A549 (cell line): ENCODE measurements around the gene STXBP6. TPM values are rescaled to one million over a fixed set of nuclear protein-coding genes. Genes with fewer than 3 reads are reported as not detected.

Source experiments
- ATAC-seq, 2 experiments: fragments of 200-7000 bp in 1 of 2; fragments of >200 bp in 1 of 2; cut with Nextera tagmentation in 1 of 2; cut with Tn5 transposase in 1 of 2; 3 replicates each; pipeline versions ENCODE4 v1.8.0 to v1.9.1; 2018 to 2020; ENCODE audit warnings: mild to moderate bottlenecking in 1 of 2, moderate library complexity in 1 of 2
- CTCF ChIA-PET: fragments of 300-600 bp; sonication (Branson Sonifier 250); formaldehyde crosslinking; extraction: SDS; loops from one replicate; lab custom pipeline; 2021; ENCODE audit warnings: antibody characterized with exemption, inconsistent platforms; lab: Yijun Ruan, JAX
- POLR2A ChIA-PET: fragments of 350-600 bp; formaldehyde crosslinking; extraction: SDS; loops from one replicate; lab custom pipeline; 2021; ENCODE audit warnings: antibody characterized with exemption, inconsistent platforms; lab: Yijun Ruan, JAX
- DNase-seq, 2 experiments: peaks; one replicate each; pipeline versions ENCODE4 v3.0.0 to v3.0.0-alpha.2; 2011 to 2016; ENCODE audit warnings: low read depth in 1 of 2, low spot score in 1 of 2
- FAIRE-seq: peaks from 2 replicates; lab custom pipeline; 2011; peaks lifted over from hg19 to GRCh38; lab: Jason Lieb, UNC
- H3K27ac ChIP-seq, 2 experiments: fragments of >200 bp; sonication (Bioruptor Twin); formaldehyde crosslinking; 3 replicates each; pipeline ENCODE4 v1.5.1; 2016 to 2017
- H3K4me1 ChIP-seq: fragments of >200 bp; sonication (Bioruptor Twin); formaldehyde crosslinking; 3 replicates; pipeline ENCODE4 v1.6.1; 2016
- H3K4me2 ChIP-seq: fragments of >200 bp; sonication (Bioruptor Twin); formaldehyde crosslinking; 3 replicates; pipeline ENCODE4 v1.6.1; 2016
- H3K4me3 ChIP-seq: fragments of >200 bp; sonication (Bioruptor Twin); formaldehyde crosslinking; 3 replicates; pipeline ENCODE4 v1.5.1; 2016
- H3K9me3 ChIP-seq: fragments of >200 bp; sonication (Bioruptor Twin); formaldehyde crosslinking; 3 replicates; pipeline ENCODE4 v1.6.1; 2016
- BHLHE40 ChIP-seq: IDR thresholded peaks from 2 replicates; pipeline ENCODE4 v1.6.1; 2012; ENCODE audit warnings: low read depth, low read length, inconsistent platforms
- CBX8 ChIP-seq: fragments of 200-600 bp; sonication (generic); IDR thresholded peaks from 2 replicates; pipeline ENCODE4 v1.6.1; 2016
- EHF ChIP-seq: fragments of 250-450 bp; sonication (Bioruptor Pico); IDR thresholded peaks from 2 replicates; pipeline ENCODE4 v1.5.0; 2020; ENCODE audit warnings: mild to moderate bottlenecking
- EP300 ChIP-seq, 2 experiments: fragments of >200 bp; sonication (Bioruptor Twin); formaldehyde crosslinking; IDR thresholded peaks; 2 replicates in 1 of 2; 3 replicates in 1 of 2; pipeline ENCODE4 v1.6.1; 2016 to 2017
- FOXS1 ChIP-seq: fragments of 250-450 bp; sonication (Bioruptor Pico); IDR thresholded peaks from 2 replicates; pipeline ENCODE4 v1.5.0; 2020; ENCODE audit warnings: mild to moderate bottlenecking, moderate library complexity
- GATA3 ChIP-seq: IDR thresholded peaks from 2 replicates; pipeline ENCODE4 v1.6.1; 2012; ENCODE audit warnings: borderline replicate concordance
- HEYL ChIP-seq: fragments of 250-450 bp; sonication (Bioruptor Pico); IDR thresholded peaks from 2 replicates; pipeline ENCODE4 v1.8.0; 2021; ENCODE audit warnings: mild to moderate bottlenecking, moderate library complexity
- HOXB5 ChIP-seq: fragments of 250-450 bp; sonication (Bioruptor Pico); IDR thresholded peaks from 2 replicates; pipeline ENCODE4 v1.5.0; 2020; ENCODE audit warnings: mild to moderate bottlenecking, moderate library complexity
- JUN ChIP-seq, 2 experiments: fragments of >200 bp; sonication (Bioruptor Twin); formaldehyde crosslinking; IDR thresholded peaks; 2 replicates in 1 of 2; 3 replicates in 1 of 2; pipeline ENCODE4 v1.6.1; 2016 to 2017
- MAFK ChIP-seq: fragments of 450-650 bp; IDR thresholded peaks from 2 replicates; pipeline ENCODE4 v1.6.1; 2014; ENCODE audit not compliant: partially characterized antibody
- MAZ ChIP-seq: fragments of 150-350 bp; IDR thresholded peaks from 2 replicates; pipeline ENCODE4 v1.6.1; 2014; ENCODE audit warnings: antibody characterized with exemption, low read depth, low read length, borderline replicate concordance
- POLR2AphosphoS2 ChIP-seq: conservative IDR thresholded peaks from 2 replicates; pipeline ENCODE4 v1.6.1; 2012; ENCODE audit warnings: low read length, improper control_type of control experiment, inconsistent platforms
- TP53 ChIP-seq: fragments of 250-450 bp; sonication (Bioruptor Pico); IDR thresholded peaks from 2 replicates; pipeline ENCODE4 v1.5.0; 2021; ENCODE audit warnings: mild to moderate bottlenecking, moderate library complexity
- ZFP36 ChIP-seq: fragments of 450-650 bp; IDR thresholded peaks from 2 replicates; pipeline ENCODE4 v1.6.1; 2014; ENCODE audit warnings: borderline replicate concordance; ENCODE audit not compliant: partially characterized antibody
- ZSCAN20 ChIP-seq: fragments of 250-450 bp; sonication (Bioruptor Pico); IDR thresholded peaks from 2 replicates; pipeline ENCODE4 v1.8.0; 2022; ENCODE audit warnings: mild to moderate bottlenecking, moderate library complexity
- WGBS: methylation state at CpG from one replicate; pipeline ENCODE4 v1.1.6; 2017; ENCODE audit errors: missing lambda C conversion rate; 5-methylcytosine and 5-hydroxymethylcytosine counted together
- polyA plus RNA-seq, 4 experiments: library from polyadenylated mRNA; depleted of rRNA in 3 of 4; stranded (reverse); fragments of >200 nt; fragmentation: RNase III in 1 of 4; extraction: RNeasy Plus Mini Kit Qiagen cat#74134 plus additional on column Dnase treatment in 1 of 4; gene quantifications; 2 replicates in 3 of 4; 3 replicates in 1 of 4; pipeline ENCODE4 v1.2.3, GENCODE V29; 2011 to 2017
- TF ChIP-seq, protein P1 (sequence below): fragments of 200-600 bp; sonication (generic); IDR thresholded peaks from 2 replicates; pipeline ENCODE4 v1.6.1; 2016; ENCODE audit warnings: antibody characterized with exemption, mild to moderate bottlenecking, moderate library complexity
- TF ChIP-seq, protein P2 (sequence below): fragments of 250-450 bp; sonication (Bioruptor Pico); IDR thresholded peaks from 2 replicates; pipeline ENCODE4 v1.5.0; 2020; ENCODE audit warnings: low read depth, mild to moderate bottlenecking, moderate library complexity
- TF ChIP-seq, protein P3 (sequence below): IDR thresholded peaks from 2 replicates; pipeline ENCODE4 v1.6.1; 2012
- TF ChIP-seq, protein P4 (sequence below): fragments of 250-450 bp; sonication (Bioruptor Pico); IDR thresholded peaks from 2 replicates; pipeline ENCODE4 v1.5.0; 2021; ENCODE audit warnings: mild to moderate bottlenecking, moderate library complexity, borderline replicate concordance

The STXBP6 gene
- polyA plus RNA-seq, 2 of the 4 experiments (the other 2 are of a cell fraction) = 1.7 to 6.3 TPM

DNA sequence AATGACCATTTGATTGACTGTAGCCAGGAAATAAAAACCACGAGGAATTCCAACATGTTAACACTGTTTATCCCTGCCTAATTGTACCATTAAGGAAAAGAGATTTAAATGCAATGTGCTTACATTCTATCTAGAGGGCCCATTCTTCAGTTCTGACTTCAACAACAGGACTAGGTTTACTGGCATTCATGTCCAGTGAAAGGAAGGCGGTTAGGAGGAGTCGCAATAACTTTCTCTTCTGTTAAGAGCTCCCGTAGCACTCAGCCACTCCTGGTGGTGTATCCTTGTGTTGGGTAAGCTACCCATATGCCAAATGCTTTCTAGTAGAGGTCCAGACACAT is 154.7 kb downstream of the STXBP6 start:
- 48% methylated on average over 4 of the region's 4 CpGs for WGBS
- POLR2A ChIA-PET = no interaction called here
- Histone ChIP-seq H3K27ac (no peak overlapping the region), H3K9me3 (peaks cover 8% of the 10 kb centered on the region; the same call in 1 of the 3 replicates), H3K4me3 (no peak overlapping the region), H3K4me1 (no peaks in the 10 kb centered on the region), H3K4me2 (no peak overlapping the region)
- TF ChIP-seq MAZ (no peak), MAFK (no peak), ZSCAN20 (CRISPR knock-in tag) (no peak), BHLHE40 (no peak), EHF (CRISPR knock-in tag) (no peak), TP53 (no peak), GATA3 (no peak)
- TF ChIP-seq, protein P1, sequence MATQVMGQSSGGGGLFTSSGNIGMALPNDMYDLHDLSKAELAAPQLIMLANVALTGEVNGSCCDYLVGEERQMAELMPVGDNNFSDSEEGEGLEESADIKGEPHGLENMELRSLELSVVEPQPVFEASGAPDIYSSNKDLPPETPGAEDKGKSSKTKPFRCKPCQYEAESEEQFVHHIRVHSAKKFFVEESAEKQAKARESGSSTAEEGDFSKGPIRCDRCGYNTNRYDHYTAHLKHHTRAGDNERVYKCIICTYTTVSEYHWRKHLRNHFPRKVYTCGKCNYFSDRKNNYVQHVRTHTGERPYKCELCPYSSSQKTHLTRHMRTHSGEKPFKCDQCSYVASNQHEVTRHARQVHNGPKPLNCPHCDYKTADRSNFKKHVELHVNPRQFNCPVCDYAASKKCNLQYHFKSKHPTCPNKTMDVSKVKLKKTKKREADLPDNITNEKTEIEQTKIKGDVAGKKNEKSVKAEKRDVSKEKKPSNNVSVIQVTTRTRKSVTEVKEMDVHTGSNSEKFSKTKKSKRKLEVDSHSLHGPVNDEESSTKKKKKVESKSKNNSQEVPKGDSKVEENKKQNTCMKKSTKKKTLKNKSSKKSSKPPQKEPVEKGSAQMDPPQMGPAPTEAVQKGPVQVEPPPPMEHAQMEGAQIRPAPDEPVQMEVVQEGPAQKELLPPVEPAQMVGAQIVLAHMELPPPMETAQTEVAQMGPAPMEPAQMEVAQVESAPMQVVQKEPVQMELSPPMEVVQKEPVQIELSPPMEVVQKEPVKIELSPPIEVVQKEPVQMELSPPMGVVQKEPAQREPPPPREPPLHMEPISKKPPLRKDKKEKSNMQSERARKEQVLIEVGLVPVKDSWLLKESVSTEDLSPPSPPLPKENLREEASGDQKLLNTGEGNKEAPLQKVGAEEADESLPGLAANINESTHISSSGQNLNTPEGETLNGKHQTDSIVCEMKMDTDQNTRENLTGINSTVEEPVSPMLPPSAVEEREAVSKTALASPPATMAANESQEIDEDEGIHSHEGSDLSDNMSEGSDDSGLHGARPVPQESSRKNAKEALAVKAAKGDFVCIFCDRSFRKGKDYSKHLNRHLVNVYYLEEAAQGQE = no peak
- TF ChIP-seq, protein P2, sequence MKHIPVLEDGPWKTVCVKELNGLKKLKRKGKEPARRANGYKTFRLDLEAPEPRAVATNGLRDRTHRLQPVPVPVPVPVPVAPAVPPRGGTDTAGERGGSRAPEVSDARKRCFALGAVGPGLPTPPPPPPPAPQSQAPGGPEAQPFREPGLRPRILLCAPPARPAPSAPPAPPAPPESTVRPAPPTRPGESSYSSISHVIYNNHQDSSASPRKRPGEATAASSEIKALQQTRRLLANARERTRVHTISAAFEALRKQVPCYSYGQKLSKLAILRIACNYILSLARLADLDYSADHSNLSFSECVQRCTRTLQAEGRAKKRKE (CRISPR knock-in tag) = no peak
- no peak for DNase-seq
- no peak for ATAC-seq
- CTCF ChIA-PET = interaction anchor here (1.6 kb wide), 1 partner anchor 16 kb away, joined by 3 read pairs; no protein-coding TSS in a partner anchor
- no peak for FAIRE-seq

DNA sequence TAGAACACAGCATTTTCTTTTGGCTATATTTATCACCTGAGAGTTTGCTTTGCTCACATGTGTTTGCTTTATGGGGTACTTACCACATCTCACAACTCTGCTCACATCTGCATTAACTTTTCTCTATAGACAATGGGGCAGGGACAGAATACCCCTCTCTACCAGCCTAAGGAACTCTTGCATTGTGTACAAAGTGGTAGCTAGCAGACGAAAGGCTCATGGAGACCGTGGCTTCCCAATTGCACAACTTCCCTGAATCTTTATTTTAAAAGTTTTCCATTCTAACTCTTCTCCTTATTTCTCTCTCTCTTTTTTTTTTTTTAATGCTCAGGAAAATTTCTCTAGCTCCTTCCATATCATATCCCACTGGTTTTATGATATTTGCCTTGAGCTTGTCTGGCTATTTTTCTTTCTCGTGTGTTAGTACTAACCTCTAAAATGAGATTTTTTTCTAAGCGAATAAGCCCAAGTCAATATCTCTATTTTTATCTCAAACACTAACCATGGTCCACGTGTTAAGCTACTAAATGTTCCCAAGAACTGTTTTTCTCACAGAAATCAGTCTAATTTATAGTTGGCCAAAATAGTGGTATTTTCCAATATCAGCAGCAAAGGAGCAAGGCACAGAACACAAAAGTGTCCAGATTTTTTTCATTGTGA is 155.2 kb downstream of the STXBP6 start:
- CTCF ChIA-PET = interaction anchor here (1.6 kb wide), 1 partner anchor 16 kb away, joined by 3 read pairs; no protein-coding TSS in a partner anchor
- Histone ChIP-seq H3K4me1 (no peaks in the 10 kb centered on the region), H3K27ac (no peak overlapping the region), H3K4me3 (no peak overlapping the region), H3K4me2 (no peak overlapping the region), H3K9me3 (peaks cover 8% of the 10 kb centered on the region; the same call in 1 of the 3 replicates)
- TF ChIP-seq TP53 (no peak), EP300 (IDR thresholded peaks at IDR 0.05) (no peak), CBX8 (no peak), JUN (IDR thresholded peaks at IDR 0.05) (no peak), MAZ (no peak), POLR2AphosphoS2 (no peak), HOXB5 (CRISPR knock-in tag) (no peak), HEYL (CRISPR knock-in tag) (no peak), FOXS1 (no peak), ZFP36 (no peak)
- TF ChIP-seq, protein P3, sequence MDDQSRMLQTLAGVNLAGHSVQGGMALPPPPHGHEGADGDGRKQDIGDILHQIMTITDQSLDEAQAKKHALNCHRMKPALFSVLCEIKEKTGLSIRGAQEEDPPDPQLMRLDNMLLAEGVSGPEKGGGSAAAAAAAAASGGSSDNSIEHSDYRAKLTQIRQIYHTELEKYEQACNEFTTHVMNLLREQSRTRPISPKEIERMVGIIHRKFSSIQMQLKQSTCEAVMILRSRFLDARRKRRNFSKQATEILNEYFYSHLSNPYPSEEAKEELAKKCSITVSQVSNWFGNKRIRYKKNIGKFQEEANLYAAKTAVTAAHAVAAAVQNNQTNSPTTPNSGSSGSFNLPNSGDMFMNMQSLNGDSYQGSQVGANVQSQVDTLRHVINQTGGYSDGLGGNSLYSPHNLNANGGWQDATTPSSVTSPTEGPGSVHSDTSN = no peak
- TF ChIP-seq, protein P2 (CRISPR knock-in tag) = no peak
- TF ChIP-seq, protein P4, sequence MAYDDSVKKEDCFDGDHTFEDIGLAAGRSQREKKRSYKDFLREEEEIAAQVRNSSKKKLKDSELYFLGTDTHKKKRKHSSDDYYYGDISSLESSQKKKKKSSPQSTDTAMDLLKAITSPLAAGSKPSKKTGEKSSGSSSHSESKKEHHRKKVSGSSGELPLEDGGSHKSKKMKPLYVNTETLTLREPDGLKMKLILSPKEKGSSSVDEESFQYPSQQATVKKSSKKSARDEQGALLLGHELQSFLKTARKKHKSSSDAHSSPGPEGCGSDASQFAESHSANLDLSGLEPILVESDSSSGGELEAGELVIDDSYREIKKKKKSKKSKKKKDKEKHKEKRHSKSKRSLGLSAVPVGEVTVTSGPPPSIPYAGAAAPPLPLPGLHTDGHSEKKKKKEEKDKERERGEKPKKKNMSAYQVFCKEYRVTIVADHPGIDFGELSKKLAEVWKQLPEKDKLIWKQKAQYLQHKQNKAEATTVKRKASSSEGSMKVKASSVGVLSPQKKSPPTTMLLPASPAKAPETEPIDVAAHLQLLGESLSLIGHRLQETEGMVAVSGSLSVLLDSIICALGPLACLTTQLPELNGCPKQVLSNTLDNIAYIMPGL (CRISPR knock-in tag) = no peak
- DNase-seq (no peak), ATAC-seq (no peak), FAIRE-seq (no peak)
- POLR2A ChIA-PET = no interaction called here
- 44% methylated on average over 5 of the region's 5 CpGs for WGBS
